IMR-90 (cell line): ENCODE data around the gene IKBKE.

ENCODE experiments used
- CHD1 ChIP-seq: IDR thresholded peaks from 2 replicates; pipeline ENCODE4 v1.6.1; 2012; ENCODE audit warnings: low read depth, low read length, improper control_type of control experiment
- MAFK ChIP-seq: IDR thresholded peaks from 2 replicates; pipeline ENCODE4 v1.6.1; 2012; ENCODE audit warnings: low read depth, low read length, improper control_type of control experiment
- MXI1 ChIP-seq: IDR thresholded peaks from 2 replicates; pipeline ENCODE4 v1.6.1; 2012; ENCODE audit warnings: low read depth, mild to moderate bottlenecking, low read length, moderate library complexity, borderline replicate concordance
- POLR2A ChIP-seq: IDR thresholded peaks from 2 replicates; pipeline ENCODE4 v1.6.1; 2012; ENCODE audit warnings: mild to moderate bottlenecking, low read depth, low read length
- RAD21 ChIP-seq: IDR thresholded peaks from 2 replicates; pipeline ENCODE4 v1.6.1; 2012; ENCODE audit warnings: low read length, improper control_type of control experiment
- SMC3 ChIP-seq: fragments of 150-350 bp; IDR thresholded peaks from 2 replicates; pipeline ENCODE4 v1.6.1; 2016; ENCODE audit warnings: low read depth, mild to moderate bottlenecking, antibody characterized with exemption, low read length, moderate library complexity
- TF ChIP-seq, protein P1 (sequence below): conservative IDR thresholded peaks from 2 replicates; pipeline ENCODE4 v1.5.1; 2012; ENCODE audit warnings: mild to moderate bottlenecking, low read depth, low read length, improper control_type of control experiment
- TF ChIP-seq, protein P2 (sequence below): fragments of 150-350 bp; IDR thresholded peaks from 2 replicates; pipeline ENCODE4 v1.6.1; 2017; ENCODE audit warnings: mild to moderate bottlenecking, antibody characterized with exemption, low read length, low read depth

DNA sequence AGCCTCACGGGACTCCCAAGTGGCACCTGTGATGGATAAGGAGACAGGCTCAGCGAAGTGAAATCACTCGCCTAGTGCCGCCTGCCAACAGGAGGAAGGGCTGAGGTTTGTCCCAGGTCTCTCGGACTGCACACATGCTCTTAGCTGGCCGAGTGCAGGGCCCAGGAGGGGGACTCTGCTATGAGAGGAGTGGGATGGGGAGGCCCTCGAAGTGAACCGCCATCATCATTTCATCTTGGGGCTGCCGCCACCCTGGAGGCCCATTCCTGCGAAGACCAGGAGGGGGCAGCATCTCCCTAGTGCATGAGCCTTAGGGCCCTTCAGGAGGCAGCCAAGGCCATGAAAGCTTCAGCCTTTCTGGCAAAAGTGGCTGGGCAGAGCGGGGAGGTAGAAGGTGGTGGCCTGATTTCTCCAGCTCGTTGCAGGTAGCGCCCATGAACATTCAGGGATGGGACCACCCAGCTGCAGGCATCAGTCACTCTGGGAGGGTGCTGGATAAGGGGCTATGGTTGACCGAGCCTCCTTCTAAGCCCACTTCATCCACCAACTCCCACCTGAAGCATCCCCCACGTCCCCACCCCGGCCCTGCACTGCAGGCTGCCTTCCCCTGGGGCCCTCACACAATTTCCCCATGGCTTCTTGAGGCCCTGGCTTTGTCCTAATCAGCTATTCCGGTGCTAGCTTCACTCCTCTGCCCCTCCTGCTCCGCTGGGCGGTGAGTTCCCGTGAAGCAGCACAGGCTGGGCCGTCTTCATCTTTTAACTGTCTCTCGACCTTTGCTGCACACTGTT, 19.9 kb downstream of the IKBKE start:
- TF ChIP-seq, protein P1, sequence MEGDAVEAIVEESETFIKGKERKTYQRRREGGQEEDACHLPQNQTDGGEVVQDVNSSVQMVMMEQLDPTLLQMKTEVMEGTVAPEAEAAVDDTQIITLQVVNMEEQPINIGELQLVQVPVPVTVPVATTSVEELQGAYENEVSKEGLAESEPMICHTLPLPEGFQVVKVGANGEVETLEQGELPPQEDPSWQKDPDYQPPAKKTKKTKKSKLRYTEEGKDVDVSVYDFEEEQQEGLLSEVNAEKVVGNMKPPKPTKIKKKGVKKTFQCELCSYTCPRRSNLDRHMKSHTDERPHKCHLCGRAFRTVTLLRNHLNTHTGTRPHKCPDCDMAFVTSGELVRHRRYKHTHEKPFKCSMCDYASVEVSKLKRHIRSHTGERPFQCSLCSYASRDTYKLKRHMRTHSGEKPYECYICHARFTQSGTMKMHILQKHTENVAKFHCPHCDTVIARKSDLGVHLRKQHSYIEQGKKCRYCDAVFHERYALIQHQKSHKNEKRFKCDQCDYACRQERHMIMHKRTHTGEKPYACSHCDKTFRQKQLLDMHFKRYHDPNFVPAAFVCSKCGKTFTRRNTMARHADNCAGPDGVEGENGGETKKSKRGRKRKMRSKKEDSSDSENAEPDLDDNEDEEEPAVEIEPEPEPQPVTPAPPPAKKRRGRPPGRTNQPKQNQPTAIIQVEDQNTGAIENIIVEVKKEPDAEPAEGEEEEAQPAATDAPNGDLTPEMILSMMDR, result peak; percentile 96
- TF ChIP-seq POLR2A (peak; percentile 53; the same call in 1 of the 2 replicates), RAD21 (peak; percentile 99), CHD1 (no peak; the same call in 1 of the 2 replicates), MAFK (no peak), MXI1 (no peak), SMC3 (peak; percentile 92)
- TF ChIP-seq, protein P2, sequence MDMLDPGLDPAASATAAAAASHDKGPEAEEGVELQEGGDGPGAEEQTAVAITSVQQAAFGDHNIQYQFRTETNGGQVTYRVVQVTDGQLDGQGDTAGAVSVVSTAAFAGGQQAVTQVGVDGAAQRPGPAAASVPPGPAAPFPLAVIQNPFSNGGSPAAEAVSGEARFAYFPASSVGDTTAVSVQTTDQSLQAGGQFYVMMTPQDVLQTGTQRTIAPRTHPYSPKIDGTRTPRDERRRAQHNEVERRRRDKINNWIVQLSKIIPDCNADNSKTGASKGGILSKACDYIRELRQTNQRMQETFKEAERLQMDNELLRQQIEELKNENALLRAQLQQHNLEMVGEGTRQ, result no peak
